22Rv1 (cell line): ENCODE data around the gene MEGF11.

Experiments used
- H3K27ac ChIP-seq: fragments of 450-650 bp; 2 replicates; pipeline ENCODE4 v1.5.1; 2017
- CTCF ChIP-seq: fragments of 450-650 bp; IDR thresholded peaks from 2 replicates; pipeline ENCODE4 v1.5.1; 2017; ENCODE audit warnings: mild to moderate bottlenecking
- ZFX ChIP-seq: fragments of 450-650 bp; IDR thresholded peaks from 2 replicates; pipeline ENCODE4 v1.6.1; 2017; ENCODE audit warnings: antibody characterized with exemption, borderline replicate concordance

Gene MEGF11

GRCh38 chr15:66237513-66238235 is 15.9 kb downstream of the MEGF11 start:
- no peak overlapping the region for H3K27ac ChIP-seq

GRCh38 chr15:66236806-66237375 is 16.7 kb downstream of the MEGF11 start:
- TF ChIP-seq ZFX: no peak
- no peak for TF ChIP-seq CTCF
- no peak overlapping the region for H3K27ac ChIP-seq

More at GRCh38 chr15:66237513-66238235, 15.9 kb downstream of the MEGF11 start:
- TF ChIP-seq ZFX: no peak
- TF ChIP-seq CTCF: no peak

GRCh38 chr15:66235866-66236265 is 17.7 kb downstream of the MEGF11 start:
- TF ChIP-seq ZFX: no peak
- no peak for TF ChIP-seq CTCF
- H3K27ac ChIP-seq: no peak overlapping the region

GRCh38 chr15:66234798-66235197 is 18.8 kb downstream of the MEGF11 start:
- no peak overlapping the region for H3K27ac ChIP-seq
- no peak for TF ChIP-seq ZFX
- no peak for TF ChIP-seq CTCF

- H3K27ac ChIP-seq: no peak overlapping the region
- TF ChIP-seq CTCF (peak; percentile 38), ZFX (no peak)
Measured at GRCh38 chr15:66233487-66234415, 19.8 kb downstream of the MEGF11 start.

GRCh38 chr15:66232267-66232625 is 21.3 kb downstream of the MEGF11 start:
- TF ChIP-seq CTCF (no peak), ZFX (no peak)
- no peak overlapping the region for H3K27ac ChIP-seq
